ENCODE measurements around the gene YIPF6. TPM values are rescaled to one million over a fixed set of nuclear protein-coding genes. Genes with fewer than 3 reads are reported as not detected.
A peak's percentile ranks its signal among the peaks of the same experiment; 100 is the strongest.
"Not testable (repeated sequence)": the region's sequence is repeated elsewhere in the genome, so short reads cannot be mapped to it uniquely, and the experiment has no call there.

YIPF6 gene
- total and polyA plus RNA-seq, 10 donors: 3.0 to 31.3 (median 25.8) TPM

DNA sequence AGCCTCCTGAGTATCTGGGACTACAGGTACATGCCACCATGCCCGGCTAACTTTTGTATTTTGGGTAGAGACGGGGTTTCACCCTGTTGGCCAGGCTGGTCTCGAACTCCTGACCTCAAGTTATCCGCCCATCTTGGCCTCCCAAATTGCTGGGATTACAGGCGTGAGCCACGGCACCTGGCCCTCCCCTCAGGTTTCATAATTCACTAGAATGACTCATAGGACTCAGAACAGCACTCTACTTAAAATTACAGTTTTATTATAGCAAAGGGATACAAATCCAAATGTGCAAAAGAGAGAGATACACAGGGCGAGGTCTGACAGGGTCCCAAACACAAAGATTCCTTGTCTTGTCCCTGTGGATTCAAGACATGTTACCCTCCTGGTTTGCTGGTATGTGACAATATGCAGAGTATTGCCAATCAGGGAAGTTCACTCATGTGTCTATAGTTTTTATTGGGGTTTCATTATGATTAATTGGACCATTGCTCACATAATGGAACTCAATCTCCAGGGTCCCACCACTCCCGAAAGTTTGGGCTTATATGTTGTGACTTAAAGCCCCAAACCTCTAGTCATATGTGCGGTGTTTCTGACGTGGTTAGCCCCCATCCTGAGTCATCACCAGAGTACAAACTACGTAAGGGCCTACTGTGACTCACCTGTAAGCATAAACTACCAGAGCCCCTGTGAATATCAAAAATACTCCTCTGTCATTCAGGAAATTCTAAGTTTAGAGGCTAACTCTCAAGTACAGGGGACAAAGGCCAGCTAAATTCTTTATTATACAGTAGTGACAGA lies 5.2 kb downstream of the YIPF6 start:
- H3K4me1 ChIP-seq: peaks cover 0 to 61% (median 18%) of the 10 kb centered on the region in 6 donors
- H3K4me3 ChIP-seq: no peak overlapping the region
- no peaks in the 10 kb centered on the region for H3K9me3 ChIP-seq
- 68 to 81% (median 73%) methylated on average over 10 to 11 of the region's 11 CpGs for WGBS, 5 donors
- H3K27ac ChIP-seq: no peak overlapping the region
- no peaks in the 10 kb centered on the region for H3K27me3 ChIP-seq (replicated peaks in 1 of 7)
- TF ChIP-seq POLR2AphosphoS5 (IDR thresholded peaks at IDR 0.05): no peak
- TF ChIP-seq POLR2A (IDR thresholded peaks at IDR 0.05): no peak
- TF ChIP-seq, protein P1, sequence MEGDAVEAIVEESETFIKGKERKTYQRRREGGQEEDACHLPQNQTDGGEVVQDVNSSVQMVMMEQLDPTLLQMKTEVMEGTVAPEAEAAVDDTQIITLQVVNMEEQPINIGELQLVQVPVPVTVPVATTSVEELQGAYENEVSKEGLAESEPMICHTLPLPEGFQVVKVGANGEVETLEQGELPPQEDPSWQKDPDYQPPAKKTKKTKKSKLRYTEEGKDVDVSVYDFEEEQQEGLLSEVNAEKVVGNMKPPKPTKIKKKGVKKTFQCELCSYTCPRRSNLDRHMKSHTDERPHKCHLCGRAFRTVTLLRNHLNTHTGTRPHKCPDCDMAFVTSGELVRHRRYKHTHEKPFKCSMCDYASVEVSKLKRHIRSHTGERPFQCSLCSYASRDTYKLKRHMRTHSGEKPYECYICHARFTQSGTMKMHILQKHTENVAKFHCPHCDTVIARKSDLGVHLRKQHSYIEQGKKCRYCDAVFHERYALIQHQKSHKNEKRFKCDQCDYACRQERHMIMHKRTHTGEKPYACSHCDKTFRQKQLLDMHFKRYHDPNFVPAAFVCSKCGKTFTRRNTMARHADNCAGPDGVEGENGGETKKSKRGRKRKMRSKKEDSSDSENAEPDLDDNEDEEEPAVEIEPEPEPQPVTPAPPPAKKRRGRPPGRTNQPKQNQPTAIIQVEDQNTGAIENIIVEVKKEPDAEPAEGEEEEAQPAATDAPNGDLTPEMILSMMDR (IDR thresholded peaks at IDR 0.05 in 8 of 11, conservative IDR thresholded peaks at IDR 0.05 in 3 of 11): no peak
- no peak for DNase-seq
- H3K36me3 ChIP-seq: peaks cover 0 to 14% (median 0%) of the 10 kb centered on the region in 6 donors
- intact Hi-C loops (cut with DNase I; ENCODE audit: low total_unique reads): no loop called here

GRCh38 chrX:68506649-68507048 lies 7.8 kb downstream of the YIPF6 start:
- intact Hi-C loops (cut with DNase I; ENCODE audit: low total_unique reads): no loop called here
- Histone ChIP-seq H3K27ac (no peak overlapping the region), H3K4me3 (no peak overlapping the region), H3K36me3 (peaks cover 0 to 24% (median 0%) of the 10 kb centered on the region in 6 donors), H3K9me3 (no peaks in the 10 kb centered on the region), H3K4me1 (peaks cover 0 to 47% (median 5%) of the 10 kb centered on the region in 6 donors), H3K27me3 (replicated peaks in 1 of 7) (peaks cover 0 to 3% (median 0%) of the 10 kb centered on the region in 7 donors)
- WGBS, 5 donors: 70 to 93% (median 87%) methylated on average over 2 of the region's 2 CpGs
- no peak for TF ChIP-seq POLR2A (IDR thresholded peaks at IDR 0.05)
- TF ChIP-seq POLR2AphosphoS5 (IDR thresholded peaks at IDR 0.05): no peak
- TF ChIP-seq, protein P1 (IDR thresholded peaks at IDR 0.05 in 8 of 11, conservative IDR thresholded peaks at IDR 0.05 in 3 of 11): no peak
- no peak for DNase-seq

- Histone ChIP-seq H3K4me1 (peaks cover 0 to 33% (median 0%) of the 10 kb centered on the region in 6 donors), H3K4me3 (no peak overlapping the region), H3K9me3 (no peaks in the 10 kb centered on the region), H3K27ac (no peak overlapping the region), H3K27me3 (replicated peaks in 1 of 7) (peaks cover 0 to 3% (median 0%) of the 10 kb centered on the region in 7 donors), H3K36me3 (peaks cover 0 to 36% (median 2%) of the 10 kb centered on the region in 6 donors)
- TF ChIP-seq POLR2AphosphoS5 (IDR thresholded peaks at IDR 0.05) (no peak), POLR2A (IDR thresholded peaks at IDR 0.05) (no peak)
- TF ChIP-seq, protein P1 (IDR thresholded peaks at IDR 0.05 in 8 of 11, conservative IDR thresholded peaks at IDR 0.05 in 3 of 11): no peak
- intact Hi-C loops (cut with DNase I; ENCODE audit: low total_unique reads): no loop called here
- DNase-seq: no peak
- WGBS, 5 donors: 59 to 85% (median 78%) methylated on average over 2 of the region's 2 CpGs
Measured at GRCh38 chrX:68508799-68509198, 9.9 kb downstream of the YIPF6 start.

DNA sequence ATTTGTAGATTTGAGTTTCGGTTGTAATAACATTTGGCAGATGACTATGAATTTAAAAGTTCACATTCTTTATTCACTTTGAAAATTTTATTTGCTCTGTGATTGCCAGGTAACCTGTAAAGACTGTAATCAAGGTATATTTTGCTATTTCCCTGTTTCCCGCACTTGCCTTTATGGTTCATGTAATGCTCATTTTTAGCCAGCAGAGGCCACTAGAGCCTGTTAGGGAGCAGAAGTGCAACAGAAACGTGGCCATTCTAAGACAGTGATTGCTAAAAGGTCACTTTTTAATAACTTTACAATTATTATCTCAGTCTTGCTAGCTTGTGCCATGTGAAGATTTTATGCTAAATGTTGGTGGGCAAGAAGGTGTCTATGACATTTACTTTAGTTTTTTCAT lies 12.4 kb downstream of the YIPF6 start:
- no peaks in the 10 kb centered on the region for H3K9me3 ChIP-seq
- intact Hi-C loops (cut with DNase I; ENCODE audit: low total_unique reads): no loop called here
- H3K36me3 ChIP-seq: peaks cover 0 to 53% (median 17%) of the 10 kb centered on the region in 6 donors
- no peak overlapping the region for H3K27ac ChIP-seq
- TF ChIP-seq POLR2A (IDR thresholded peaks at IDR 0.05) (no peak), POLR2AphosphoS5 (IDR thresholded peaks at IDR 0.05) (no peak)
- TF ChIP-seq, protein P1 (IDR thresholded peaks at IDR 0.05 in 8 of 11, conservative IDR thresholded peaks at IDR 0.05 in 3 of 11): peak in 10 of 11 experiments; percentile 47 to 79 (median 67)
- H3K27me3 ChIP-seq (replicated peaks in 1 of 7): peaks cover 0 to 3% (median 0%) of the 10 kb centered on the region in 7 donors
- 12 to 48% (median 41%) methylated on average over 3 of the region's 3 CpGs for WGBS, 5 donors
- H3K4me1 ChIP-seq: peaks cover 0 to 26% (median 0%) of the 10 kb centered on the region in 6 donors
- no peak overlapping the region for H3K4me3 ChIP-seq
- DNase-seq: no peak

DNA sequence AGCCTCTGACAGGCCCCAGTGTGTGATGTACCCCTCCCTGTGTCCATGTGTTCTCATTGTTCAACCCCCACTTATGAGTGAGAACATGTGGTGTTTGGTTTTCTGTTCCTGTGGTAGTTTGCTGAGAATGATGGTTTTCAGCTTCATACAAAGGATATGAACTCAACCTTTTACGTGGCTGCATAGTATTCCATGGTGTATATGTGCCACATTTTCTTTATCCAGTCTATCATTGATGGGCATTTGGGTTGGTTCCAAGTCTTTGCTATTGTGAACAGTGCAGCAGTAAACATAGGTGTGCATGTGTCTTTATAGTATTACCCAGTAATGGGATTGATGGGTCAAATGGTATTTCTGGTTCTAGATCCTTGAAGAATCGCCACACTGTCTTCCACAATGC lies 25.8 kb downstream of the YIPF6 start:
- DNase-seq; intact Hi-C loops (cut with DNase I; ENCODE audit: low total_unique reads); H3K4me3 ChIP-seq; H3K4me1 ChIP-seq; H3K27me3 ChIP-seq (replicated peaks in 1 of 7); H3K27ac ChIP-seq; H3K9me3 ChIP-seq: not testable (repeated sequence)
- 82 to 100% (median 90%) methylated on average over 2 of the region's 2 CpGs for WGBS, 5 donors
- H3K36me3 ChIP-seq: peaks cover 0 to 88% (median 36%) of the 10 kb centered on the region in 6 donors
